DMS153 treated with DMSO at 0.1 percent for 48 hours (cell line): Measurements from ENCODE around the gene CSTF1.

Experiments used
- DNase-seq: peaks from one replicate; lab custom pipeline; 2025; ENCODE audit not compliant: unreplicated experiment; lab: John Stamatoyannopoulos, UW

The CSTF1 gene

GRCh38 chr20:56449459-56449858 lies 57.0 kb downstream of the CSTF1 start:
- no peak for DNase-seq

- DNase-seq: no peak
Measured at GRCh38 chr20:56451056-56451765, 58.8 kb downstream of the CSTF1 start.

- DNase-seq: no peak
Measured at GRCh38 chr20:56453352-56453751, 60.9 kb downstream of the CSTF1 start.

- DNase-seq: no peak
Measured at GRCh38 chr20:56454754-56455153, 62.3 kb downstream of the CSTF1 start.
